ENCODE measurements around the gene RIOX2.

DNA sequence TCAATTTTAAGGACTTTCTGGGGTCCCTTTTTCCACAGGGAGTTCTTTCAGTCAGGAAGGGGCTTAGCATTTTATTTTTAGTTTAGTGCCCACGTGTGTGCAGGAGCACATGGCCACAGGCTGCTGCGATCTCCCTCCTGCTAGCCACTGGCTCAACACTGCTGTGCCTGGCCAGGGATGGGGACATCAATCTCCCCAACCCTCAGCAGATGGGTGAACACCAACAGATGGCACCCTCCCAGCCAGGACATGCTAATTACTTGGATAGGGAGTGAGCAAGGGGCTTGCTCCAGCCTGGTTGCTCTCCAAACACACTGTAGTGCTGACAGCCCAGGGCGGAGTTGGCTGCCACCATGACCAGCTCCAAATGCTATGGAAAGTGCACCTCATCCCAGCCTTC, 7.4 kb upstream of the RIOX2 start:
- TF ChIP-seq, protein P1, sequence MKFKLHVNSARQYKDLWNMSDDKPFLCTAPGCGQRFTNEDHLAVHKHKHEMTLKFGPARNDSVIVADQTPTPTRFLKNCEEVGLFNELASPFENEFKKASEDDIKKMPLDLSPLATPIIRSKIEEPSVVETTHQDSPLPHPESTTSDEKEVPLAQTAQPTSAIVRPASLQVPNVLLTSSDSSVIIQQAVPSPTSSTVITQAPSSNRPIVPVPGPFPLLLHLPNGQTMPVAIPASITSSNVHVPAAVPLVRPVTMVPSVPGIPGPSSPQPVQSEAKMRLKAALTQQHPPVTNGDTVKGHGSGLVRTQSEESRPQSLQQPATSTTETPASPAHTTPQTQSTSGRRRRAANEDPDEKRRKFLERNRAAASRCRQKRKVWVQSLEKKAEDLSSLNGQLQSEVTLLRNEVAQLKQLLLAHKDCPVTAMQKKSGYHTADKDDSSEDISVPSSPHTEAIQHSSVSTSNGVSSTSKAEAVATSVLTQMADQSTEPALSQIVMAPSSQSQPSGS (IDR thresholded peaks at IDR 0.05; ENCODE audit: low read length) = no peak
- TF ChIP-seq, protein P2, sequence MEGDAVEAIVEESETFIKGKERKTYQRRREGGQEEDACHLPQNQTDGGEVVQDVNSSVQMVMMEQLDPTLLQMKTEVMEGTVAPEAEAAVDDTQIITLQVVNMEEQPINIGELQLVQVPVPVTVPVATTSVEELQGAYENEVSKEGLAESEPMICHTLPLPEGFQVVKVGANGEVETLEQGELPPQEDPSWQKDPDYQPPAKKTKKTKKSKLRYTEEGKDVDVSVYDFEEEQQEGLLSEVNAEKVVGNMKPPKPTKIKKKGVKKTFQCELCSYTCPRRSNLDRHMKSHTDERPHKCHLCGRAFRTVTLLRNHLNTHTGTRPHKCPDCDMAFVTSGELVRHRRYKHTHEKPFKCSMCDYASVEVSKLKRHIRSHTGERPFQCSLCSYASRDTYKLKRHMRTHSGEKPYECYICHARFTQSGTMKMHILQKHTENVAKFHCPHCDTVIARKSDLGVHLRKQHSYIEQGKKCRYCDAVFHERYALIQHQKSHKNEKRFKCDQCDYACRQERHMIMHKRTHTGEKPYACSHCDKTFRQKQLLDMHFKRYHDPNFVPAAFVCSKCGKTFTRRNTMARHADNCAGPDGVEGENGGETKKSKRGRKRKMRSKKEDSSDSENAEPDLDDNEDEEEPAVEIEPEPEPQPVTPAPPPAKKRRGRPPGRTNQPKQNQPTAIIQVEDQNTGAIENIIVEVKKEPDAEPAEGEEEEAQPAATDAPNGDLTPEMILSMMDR (IDR thresholded peaks at IDR 0.05; ENCODE audit: control extremely low read depth in 1 of 3, insufficient read depth in 1 of 3, low read depth in 1 of 3, low read length in 3 of 3) = peak; percentile 24 to 28 (median 27); a peak in 3 of 4 replicates
- TF ChIP-seq POLR2A (IDR thresholded peaks at IDR 0.05; ENCODE audit: control extremely low read depth in 1 of 2, low read depth in 2 of 2, low read length in 2 of 2) (no peak), PHF8 (conservative IDR thresholded peaks at IDR 0.05; ENCODE audit: low read depth, low read length) (no peak), POLR2AphosphoS5 (IDR thresholded peaks at IDR 0.05; ENCODE audit: low read depth, low read length) (no peak), YY1 (IDR thresholded peaks at IDR 0.05; ENCODE audit: low read depth, low read length) (no peak), TAF1 (IDR thresholded peaks at IDR 0.05; ENCODE audit: low read depth, low read length) (no peak), EZH2 (IDR thresholded peaks at IDR 0.05; ENCODE audit: low read depth, low read length, severe bottlenecking) (no peak)
- TF ChIP-seq, protein P3, sequence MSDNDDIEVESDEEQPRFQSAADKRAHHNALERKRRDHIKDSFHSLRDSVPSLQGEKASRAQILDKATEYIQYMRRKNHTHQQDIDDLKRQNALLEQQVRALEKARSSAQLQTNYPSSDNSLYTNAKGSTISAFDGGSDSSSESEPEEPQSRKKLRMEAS (IDR thresholded peaks at IDR 0.05) = peak; percentile 56
